Right cardiac atrium (tissue), 5 donors: ENCODE data around the gene HIF3A. TPM values are rescaled to one million over a fixed set of nuclear protein-coding genes. Genes with fewer than 3 reads are reported as not detected.
A peak's percentile ranks its signal among the peaks of the same experiment; 100 is the strongest.
"Not testable (repeated sequence)": the region's sequence is repeated elsewhere in the genome, so short reads cannot be mapped to it uniquely, and the experiment has no call there.

ENCODE experiments used
- ATAC-seq, 2 donors: fragments of 200-7000 bp; cut with Tn5 transposase; one replicate each; pipeline versions ENCODE4 v1.8.0 to v1.9.1; 2020; ENCODE audit warnings: moderate library complexity in 2 of 2, mild to moderate bottlenecking in 1 of 2
- DNase-seq, 3 donors: peaks; one replicate each; pipeline ENCODE4 v3.0.0-alpha.2; 2020
- H3K27ac ChIP-seq: one replicate; pipeline ENCODE4 v1.5.1; 2013; ENCODE audit warnings: mild to moderate bottlenecking, low read length, control low read depth, moderate library complexity
- H3K27me3 ChIP-seq: one replicate; pipeline ENCODE4 v1.6.1; 2013; ENCODE audit not compliant: control insufficient read depth, insufficient read depth
- H3K4me1 ChIP-seq: one replicate; pipeline ENCODE4 v1.6.1; 2013; ENCODE audit warnings: low read length; ENCODE audit not compliant: control insufficient read depth, insufficient read depth
- H3K4me3 ChIP-seq: one replicate; pipeline ENCODE4 v1.5.1; 2013; ENCODE audit warnings: low read length, control low read depth
- H3K9me3 ChIP-seq: one replicate; pipeline ENCODE4 v1.6.1; 2013; ENCODE audit warnings: low read length; ENCODE audit not compliant: control insufficient read depth
- WGBS: extraction: QIAGEN DNeasy Blood & Tissue Kit; methylation state at CpG from one replicate; pipeline ENCODE4 v1.1.7; 2013; 5-methylcytosine and 5-hydroxymethylcytosine counted together
- intact Hi-C, 4 donors: fragments of 100-400 bp; cut with DNase I; formaldehyde crosslinking; loops; one replicate each; pipeline versions ENCODE4 v1.11.0 to v1.14.0; 2022 to 2023
- polyA plus RNA-seq: library from polyadenylated mRNA; stranded (reverse); fragments of 200-250 nt; gene quantifications from one replicate; pipeline ENCODE4 v1.2.3, GENCODE V29; 2013
- total RNA-seq, 4 donors: library from RNA; stranded (reverse); fragmentation: NEBNext Ultra II Directional; extraction: Animal tissue kit (Norgen Biotek cat#: 25700); gene quantifications; one replicate each; pipeline ENCODE4 v1.2.1, GENCODE V29; 2021
- donor health status: healthy with polysubstance abuse.
- donor health status: DM: no; HTN: yes; CAD: no.
- donor health status: DM: no; HTN: no; CAD: no.
- donor health status: DM: no; HTN: yes; CAD: no; lungs with severe emphysema.
- donor health status: DM: yes; HTN: yes; CAD: no.

HIF3A gene
- total and polyA plus RNA-seq, 5 donors: 60.0 to 132 (median 94.7) TPM

DNA sequence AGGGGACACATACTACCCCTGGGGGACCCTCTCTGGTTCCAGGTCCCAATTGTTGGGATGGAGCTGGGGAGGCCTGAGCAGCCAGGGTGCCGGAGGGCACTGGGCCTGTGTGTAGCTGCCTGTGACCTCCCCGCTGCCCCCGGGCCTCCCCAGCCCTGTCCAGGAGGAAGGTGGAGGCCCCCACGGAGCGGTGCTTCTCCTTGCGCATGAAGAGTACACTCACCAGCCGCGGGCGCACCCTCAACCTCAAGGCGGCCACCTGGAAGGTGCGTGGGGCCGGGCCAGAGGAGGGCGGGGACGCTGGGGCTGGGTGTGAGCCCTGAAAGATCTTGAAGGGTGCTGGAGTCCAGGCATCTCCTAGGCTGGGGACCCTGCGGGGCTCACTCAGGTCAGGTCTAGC, 11.7 kb downstream of the HIF3A start:
- WGBS: 93% methylated on average over 15 of the region's 15 CpGs
- ATAC-seq: no peak
- intact Hi-C loops: no loop called here
- Histone ChIP-seq H3K4me3 (no peak overlapping the region), H3K27me3 (no peaks in the 10 kb centered on the region), H3K4me1 (peaks cover 3% of the 10 kb centered on the region), H3K9me3 (no peaks in the 10 kb centered on the region), H3K27ac (no peak overlapping the region)
- peak in 1 of 3 donors; percentile 56 for DNase-seq

DNA sequence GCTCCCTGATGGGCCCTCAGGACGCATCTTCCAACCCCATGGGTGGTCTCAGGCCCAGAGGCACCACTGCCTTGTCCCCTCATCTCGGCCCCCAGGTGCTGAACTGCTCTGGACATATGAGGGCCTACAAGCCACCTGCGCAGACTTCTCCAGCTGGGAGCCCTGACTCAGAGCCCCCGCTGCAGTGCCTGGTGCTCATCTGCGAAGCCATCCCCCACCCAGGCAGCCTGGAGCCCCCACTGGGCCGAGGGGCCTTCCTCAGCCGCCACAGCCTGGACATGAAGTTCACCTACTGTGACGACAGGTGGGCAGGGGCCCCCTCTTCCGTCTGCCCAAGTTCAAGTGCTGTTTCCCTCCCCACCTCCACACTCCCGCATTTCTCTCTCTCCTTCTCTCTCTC, 12.2 kb downstream of the HIF3A start:
- H3K4me3 ChIP-seq: no peak overlapping the region
- H3K27me3 ChIP-seq: no peaks in the 10 kb centered on the region
- intact Hi-C loops: no loop called here
- DNase-seq: no peak
- no peak for ATAC-seq
- 87% methylated on average over 10 of the region's 10 CpGs for whole genome bisulfite sequencing
- no peaks in the 10 kb centered on the region for H3K9me3 ChIP-seq
- H3K4me1 ChIP-seq: peaks cover 3% of the 10 kb centered on the region
- no peak overlapping the region for H3K27ac ChIP-seq

DNA sequence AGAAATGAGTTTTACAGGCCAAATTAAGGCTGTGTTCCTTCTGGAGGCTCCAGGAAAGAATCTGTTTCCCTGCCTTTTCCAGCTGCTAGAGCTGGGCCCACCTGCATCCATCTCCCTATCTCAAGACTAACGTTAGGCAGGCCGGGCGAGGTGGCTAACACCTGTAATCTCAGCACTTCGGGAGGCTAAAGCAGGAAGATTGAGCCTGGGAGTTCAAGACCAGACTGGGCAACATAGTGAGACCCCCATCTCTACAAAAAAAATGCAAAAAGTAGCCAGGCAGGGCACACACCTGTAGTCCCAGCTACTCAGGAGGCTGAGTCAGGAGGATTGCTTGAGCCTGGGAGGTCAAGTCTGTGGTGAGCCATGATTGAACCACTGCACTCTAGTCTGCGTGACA, 14.6 kb downstream of the HIF3A start:
- intact Hi-C loops: no loop called here
- DNase-seq (no peak), ATAC-seq (no peak)
- no peaks in the 10 kb centered on the region for H3K9me3 ChIP-seq
- no peaks in the 10 kb centered on the region for H3K4me1 ChIP-seq
- H3K27me3 ChIP-seq: no peaks in the 10 kb centered on the region
- H3K4me3 ChIP-seq: no peak overlapping the region
- H3K27ac ChIP-seq: no peak overlapping the region
- 93% methylated on average over 5 of the region's 5 CpGs for WGBS

DNA sequence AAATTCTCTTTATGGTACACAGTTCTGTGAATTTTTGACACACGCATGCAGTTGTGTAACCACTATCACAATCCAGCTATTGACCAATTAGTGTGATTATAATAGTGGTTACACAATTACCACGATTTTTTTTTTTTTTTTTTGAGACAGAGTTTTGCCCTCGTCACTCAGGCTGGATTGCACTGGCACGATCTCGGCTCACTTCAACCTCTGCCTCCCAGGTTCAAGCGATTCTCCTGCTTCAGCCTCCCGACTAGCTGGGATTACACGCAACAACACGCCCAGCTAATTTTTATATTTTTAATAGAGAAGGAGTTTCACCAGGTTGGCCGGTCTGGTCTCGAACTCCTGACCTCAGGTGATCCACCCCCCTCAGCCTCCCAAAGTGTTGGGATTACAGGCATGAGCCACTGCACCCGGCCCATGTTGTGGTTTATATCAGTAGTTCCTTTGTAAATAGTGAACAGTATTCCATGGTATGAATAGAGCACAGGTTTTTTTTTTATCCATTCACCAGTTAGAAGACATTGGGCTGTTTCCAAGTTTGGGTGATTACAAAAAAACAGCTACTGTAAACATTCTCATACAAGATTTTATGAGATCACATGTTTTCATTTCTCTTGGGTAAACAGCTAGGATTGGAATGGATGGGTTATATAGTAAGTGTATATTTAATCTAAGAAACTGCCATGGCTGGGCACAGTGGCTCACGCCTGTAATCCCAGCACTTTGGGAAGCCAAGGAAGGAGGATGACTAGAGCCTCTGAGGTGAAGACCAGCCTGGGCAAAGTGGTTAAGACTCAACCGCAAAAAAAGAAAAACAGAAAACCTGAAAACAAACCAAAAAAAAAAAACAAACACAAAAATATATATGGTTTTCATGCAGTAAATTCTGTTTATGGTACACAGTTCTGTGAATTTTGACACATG, 17.0 kb downstream of the HIF3A start:
- H3K27me3 ChIP-seq, H3K4me1 ChIP-seq, H3K27ac ChIP-seq, H3K4me3 ChIP-seq, H3K9me3 ChIP-seq, DNase-seq, ATAC-seq, intact Hi-C loops: not testable (repeated sequence)
- 78% methylated on average over 14 of the region's 14 CpGs for WGBS

DNA sequence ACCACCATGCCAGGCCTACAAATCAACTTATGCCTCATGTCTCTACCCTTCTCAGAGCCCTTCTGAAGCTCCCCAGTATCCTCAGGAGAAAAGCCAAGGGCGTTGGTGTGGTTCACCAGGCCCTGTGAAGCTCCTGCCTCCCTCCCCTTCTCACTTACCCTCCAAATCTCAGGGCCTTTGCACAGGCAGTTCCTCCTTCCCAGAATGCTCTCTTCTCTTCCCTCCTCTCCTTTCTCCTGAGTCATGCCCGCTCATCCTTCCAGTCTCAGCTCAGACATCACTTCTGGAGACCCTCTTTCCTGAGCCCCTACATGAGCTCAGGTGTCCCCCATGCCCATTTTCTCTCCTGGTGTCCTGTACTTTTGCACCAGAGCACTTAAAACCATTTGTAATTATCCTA, 20.5 kb downstream of the HIF3A start:
- intact Hi-C loops: no loop called here
- WGBS: 81% methylated on average over 2 of the region's 2 CpGs
- H3K27ac ChIP-seq: no peak overlapping the region

DNA sequence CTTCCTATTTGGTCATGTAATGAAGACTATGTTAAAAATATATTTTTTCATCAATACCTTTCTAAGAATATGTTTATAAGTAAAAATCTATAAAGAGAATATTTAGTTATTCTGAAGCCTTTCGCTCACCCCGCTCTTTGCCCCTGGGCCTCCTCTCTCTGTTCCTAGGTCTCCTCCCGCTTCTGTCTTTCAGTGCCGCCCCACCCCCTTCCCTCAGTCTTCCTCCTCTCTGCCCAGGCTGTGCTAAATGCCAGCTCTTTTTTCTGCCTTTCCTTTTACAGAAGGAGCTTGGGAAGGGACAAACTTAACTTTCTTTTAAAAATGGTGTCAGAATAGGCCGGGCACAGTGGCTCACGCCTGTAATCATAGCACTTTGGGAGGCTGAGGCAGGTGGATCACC, 22.8 kb downstream of the HIF3A start:
- Histone ChIP-seq H3K27me3 (no peaks in the 10 kb centered on the region), H3K27ac (no peak overlapping the region), H3K4me1 (no peaks in the 10 kb centered on the region), H3K4me3 (no peak overlapping the region), H3K9me3 (no peaks in the 10 kb centered on the region)
- DNase-seq: no peak
- intact Hi-C loops: no loop called here
- WGBS: 91% methylated on average over 6 of the region's 6 CpGs
- no peak for ATAC-seq

More for the DNA sequence above, 20.5 kb downstream of the HIF3A start:
- ATAC-seq (no peak), DNase-seq (no peak)
- H3K4me1 ChIP-seq: no peaks in the 10 kb centered on the region
- H3K27me3 ChIP-seq: no peaks in the 10 kb centered on the region
- no peak overlapping the region for H3K4me3 ChIP-seq
- no peaks in the 10 kb centered on the region for H3K9me3 ChIP-seq

DNA sequence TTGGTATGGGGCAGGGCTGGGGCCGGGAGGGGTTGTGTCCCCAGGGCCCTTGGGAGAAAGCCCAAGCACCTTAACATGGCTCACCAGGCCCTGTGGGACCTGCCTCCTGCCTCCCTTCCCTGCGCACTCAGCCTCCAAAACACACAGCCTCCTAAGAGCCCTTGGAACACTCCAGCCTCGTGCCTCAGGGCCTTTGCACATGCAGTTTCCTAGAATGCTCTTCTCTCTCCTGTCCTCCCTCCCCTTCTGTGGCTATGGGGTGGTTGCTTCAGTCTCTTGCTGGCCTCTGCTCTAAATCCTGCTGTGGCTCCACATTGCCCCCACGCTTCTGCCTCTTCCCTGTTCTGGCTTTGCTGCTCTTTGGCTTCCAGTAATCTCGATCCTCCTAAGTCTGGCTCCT, 23.7 kb downstream of the HIF3A start:
- Histone ChIP-seq H3K27me3 (no peaks in the 10 kb centered on the region), H3K4me1 (no peaks in the 10 kb centered on the region), H3K27ac (no peak overlapping the region), H3K9me3 (no peaks in the 10 kb centered on the region), H3K4me3 (no peak overlapping the region)
- DNase-seq: no peak
- intact Hi-C loops: no loop called here
- ATAC-seq: peak in 1 of 2 donors; percentile 20
- WGBS: 95% methylated on average over 5 of the region's 5 CpGs

DNA sequence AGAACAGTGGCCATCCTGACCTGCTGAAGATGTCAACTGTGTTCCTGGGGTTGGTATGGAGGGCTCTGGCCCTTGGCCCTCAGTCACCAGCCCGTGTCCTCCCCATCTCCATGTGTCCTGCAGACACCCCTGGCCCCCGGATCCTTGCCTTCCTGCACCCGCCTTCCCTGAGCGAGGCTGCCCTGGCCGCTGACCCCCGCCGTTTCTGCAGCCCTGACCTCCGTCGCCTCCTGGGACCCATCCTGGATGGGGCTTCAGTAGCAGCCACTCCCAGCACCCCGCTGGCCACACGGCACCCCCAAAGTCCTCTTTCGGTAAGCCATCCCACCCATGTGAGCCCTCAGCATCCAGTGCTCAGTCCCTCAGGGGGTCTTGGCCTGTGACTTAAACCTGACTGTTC, 24.8 kb downstream of the HIF3A start:
- H3K27me3 ChIP-seq: no peaks in the 10 kb centered on the region
- no peak overlapping the region for H3K4me3 ChIP-seq
- H3K9me3 ChIP-seq: no peaks in the 10 kb centered on the region
- ATAC-seq: peak; percentile 6 to 22
- no peak overlapping the region for H3K27ac ChIP-seq
- WGBS: 93% methylated on average over 12 of the region's 12 CpGs
- DNase-seq: no peak
- no peaks in the 10 kb centered on the region for H3K4me1 ChIP-seq
- intact Hi-C loops: no loop called here

DNA sequence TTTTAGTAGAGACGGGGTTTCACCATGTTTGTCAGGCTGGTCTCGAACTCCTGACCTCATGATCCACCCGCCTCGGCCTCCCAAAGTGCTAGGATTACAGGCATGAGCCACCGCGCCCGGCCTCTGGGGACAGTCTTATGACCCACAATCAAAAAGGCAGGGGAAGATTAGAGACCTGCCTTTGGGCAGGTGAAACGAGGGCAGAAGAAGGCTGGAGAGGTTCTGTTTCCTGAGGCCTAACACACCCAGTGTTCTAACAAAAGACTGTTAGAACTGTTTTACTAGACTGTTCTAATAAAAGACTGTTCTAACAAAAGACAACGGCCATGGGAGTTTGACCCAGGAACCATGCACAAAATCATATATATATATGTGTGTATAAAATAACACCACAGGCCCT, 26.4 kb downstream of the HIF3A start:
- 90% methylated on average over 9 of the region's 9 CpGs for WGBS
- DNase-seq, intact Hi-C loops, H3K9me3 ChIP-seq, H3K27me3 ChIP-seq, ATAC-seq, H3K4me1 ChIP-seq, H3K27ac ChIP-seq, H3K4me3 ChIP-seq: not testable (repeated sequence)

DNA sequence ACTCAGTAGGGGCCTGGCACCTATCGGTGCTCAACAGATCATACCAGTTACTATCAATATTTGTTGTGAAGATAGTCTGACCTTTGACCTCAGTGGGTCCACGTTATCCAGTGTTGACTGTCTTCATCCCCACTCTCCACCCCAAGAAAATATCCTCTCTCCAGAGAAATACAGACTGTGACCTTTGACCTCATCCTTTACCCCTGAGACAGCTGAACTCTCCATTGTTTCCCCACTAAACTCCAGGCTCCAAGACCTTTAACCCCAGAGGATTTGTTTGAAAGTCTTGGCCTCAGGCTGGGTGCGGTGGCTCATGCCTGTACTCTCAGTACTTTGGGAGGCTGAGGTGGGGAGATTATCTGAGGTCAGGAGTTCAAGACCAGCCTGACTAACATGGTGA, 27.4 kb downstream of the HIF3A start:
- no peaks in the 10 kb centered on the region for H3K9me3 ChIP-seq
- intact Hi-C loops: no loop called here
- no peak overlapping the region for H3K4me3 ChIP-seq
- no peak overlapping the region for H3K27ac ChIP-seq
- DNase-seq: no peak
- 74% methylated on average over 3 of the region's 3 CpGs for WGBS
- ATAC-seq: no peak
- H3K27me3 ChIP-seq: no peaks in the 10 kb centered on the region
- no peaks in the 10 kb centered on the region for H3K4me1 ChIP-seq

DNA sequence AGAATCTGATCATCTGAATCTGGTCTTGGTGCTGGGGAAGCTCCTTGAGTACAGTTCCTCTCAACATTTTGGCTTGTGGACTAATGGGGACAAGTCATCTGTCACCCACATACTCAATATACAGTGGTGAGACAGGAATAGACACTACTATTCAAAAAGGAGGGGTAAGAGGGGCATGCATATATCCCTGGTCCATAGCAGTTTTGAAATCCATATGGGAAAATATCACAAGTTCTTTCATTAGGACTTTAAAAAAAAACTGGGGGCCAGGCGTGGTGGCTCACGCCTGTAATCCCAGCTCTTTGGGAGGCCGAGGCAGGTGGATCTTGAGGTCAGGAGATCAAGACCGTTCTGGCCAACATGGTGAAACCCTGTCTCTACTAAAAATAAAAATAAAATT, 29.8 kb downstream of the HIF3A start:
- Histone ChIP-seq H3K9me3 (no peaks in the 10 kb centered on the region), H3K4me3 (no peak overlapping the region), H3K4me1 (no peaks in the 10 kb centered on the region), H3K27ac (no peak overlapping the region), H3K27me3 (no peaks in the 10 kb centered on the region)
- DNase-seq (no peak), ATAC-seq (no peak)
- intact Hi-C loops: no loop called here
- WGBS: 98% methylated on average over 4 of the region's 4 CpGs
